Type B pancreatic cell (in vitro differentiated cells): Measurements from ENCODE around the gene C12orf57. TPM values are rescaled to one million over a fixed set of nuclear protein-coding genes. Genes with fewer than 3 reads are reported as not detected.

Experiments
- DNase-seq: peaks from one replicate; pipeline ENCODE4 v3.0.0; 2021; ENCODE audit warnings: mixed read lengths; ENCODE audit not compliant: unreplicated experiment; ENCODE audit errors: extremely low spot score
- H3K27ac Mint-ChIP-seq: 2 replicates; pipeline ENCODE4 v1.8.0; 2021; ENCODE audit warnings: mild to moderate bottlenecking, mixed read lengths
- H3K27me3 Mint-ChIP-seq: 2 replicates; pipeline ENCODE4 v1.8.0; 2021; ENCODE audit warnings: mixed read lengths
- H3K36me3 Mint-ChIP-seq: 2 replicates; pipeline ENCODE4 v1.8.0; 2021; ENCODE audit warnings: mixed read lengths
- H3K4me1 Mint-ChIP-seq: one replicate; pipeline ENCODE4 v1.8.0; 2021; ENCODE audit warnings: mixed read lengths; ENCODE audit not compliant: unreplicated experiment
- H3K4me3 Mint-ChIP-seq: 2 replicates; pipeline ENCODE4 v1.8.0; 2021; ENCODE audit warnings: mild to moderate bottlenecking, mixed read lengths
- H3K9me3 Mint-ChIP-seq: 2 replicates; pipeline ENCODE4 v1.8.0; 2021; ENCODE audit warnings: mixed read lengths
- CTCF ChIP-seq: fragments of 200-600 bp; sonication (generic); conservative IDR thresholded peaks from 2 replicates; pipeline ENCODE4 v1.5.0; 2021; ENCODE audit warnings: antibody characterized with exemption, mild to moderate bottlenecking
- total RNA-seq: library from RNA; stranded (reverse); gene quantifications from 2 replicates; pipeline ENCODE4 v1.2.1, GENCODE V29; 2021; ENCODE audit warnings: low replicate concordance

Gene C12orf57
- total RNA-seq, 1 donor from 2014 or later: 220 TPM

DNA sequence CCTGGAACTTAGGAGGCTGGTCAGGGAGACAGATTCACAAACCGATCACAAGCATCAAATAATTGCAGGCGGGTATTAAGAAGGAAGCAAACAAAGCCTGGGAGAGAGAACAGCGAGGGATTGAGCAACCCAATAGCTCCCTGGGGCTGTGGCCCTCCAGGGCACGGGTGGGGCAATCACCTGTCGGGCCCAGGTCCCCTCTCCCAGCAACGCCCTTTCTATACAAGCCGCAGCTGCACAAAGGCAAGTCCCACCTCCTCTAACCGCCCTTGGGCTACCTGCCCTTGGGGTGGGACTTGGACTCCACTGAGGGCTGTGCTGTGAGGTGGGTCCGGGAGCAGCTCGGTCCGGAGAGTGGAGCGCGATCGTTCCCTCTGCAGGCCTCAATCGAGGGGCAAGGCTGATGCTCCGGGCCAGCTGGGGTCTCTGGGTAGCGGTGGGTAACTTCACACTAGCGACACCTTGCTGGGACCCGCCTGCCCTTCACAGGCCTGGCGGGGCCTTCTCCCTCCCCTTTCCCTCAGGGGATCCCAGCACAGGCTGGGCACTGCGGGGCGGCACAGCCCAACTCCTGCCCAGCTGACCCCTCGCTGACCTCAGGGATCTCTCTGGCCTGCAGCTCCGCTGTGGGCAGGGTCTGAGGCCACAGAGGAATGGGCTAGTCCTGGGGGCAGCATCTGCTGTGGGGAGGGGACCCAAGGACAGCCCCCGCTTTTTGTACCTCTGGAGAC, 18.6 kb downstream of the C12orf57 start:
- no peaks in the 10 kb centered on the region for H3K9me3 Mint-ChIP-seq
- H3K4me1 Mint-ChIP-seq: peaks cover 18% of the 10 kb centered on the region
- TF ChIP-seq CTCF: peak; percentile 19
- H3K27ac Mint-ChIP-seq: peak overlapping the region; percentile 99
- H3K36me3 Mint-ChIP-seq: peaks cover 18% of the 10 kb centered on the region
- DNase-seq: no peak
- H3K27me3 Mint-ChIP-seq: no peaks in the 10 kb centered on the region
- H3K4me3 Mint-ChIP-seq: peak overlapping the region; percentile 95

GRCh38 chr12:6963016-6963731, 19.4 kb downstream of the C12orf57 start:
- Mint-ChIP-seq H3K9me3 (no peaks in the 10 kb centered on the region), H3K4me3 (peak overlapping the region; percentile 95), H3K4me1 (peaks cover 18% of the 10 kb centered on the region), H3K36me3 (peaks cover 18% of the 10 kb centered on the region), H3K27ac (peak overlapping the region; percentile 99), H3K27me3 (no peaks in the 10 kb centered on the region)
- DNase-seq: no peak
- TF ChIP-seq CTCF: no peak

DNA sequence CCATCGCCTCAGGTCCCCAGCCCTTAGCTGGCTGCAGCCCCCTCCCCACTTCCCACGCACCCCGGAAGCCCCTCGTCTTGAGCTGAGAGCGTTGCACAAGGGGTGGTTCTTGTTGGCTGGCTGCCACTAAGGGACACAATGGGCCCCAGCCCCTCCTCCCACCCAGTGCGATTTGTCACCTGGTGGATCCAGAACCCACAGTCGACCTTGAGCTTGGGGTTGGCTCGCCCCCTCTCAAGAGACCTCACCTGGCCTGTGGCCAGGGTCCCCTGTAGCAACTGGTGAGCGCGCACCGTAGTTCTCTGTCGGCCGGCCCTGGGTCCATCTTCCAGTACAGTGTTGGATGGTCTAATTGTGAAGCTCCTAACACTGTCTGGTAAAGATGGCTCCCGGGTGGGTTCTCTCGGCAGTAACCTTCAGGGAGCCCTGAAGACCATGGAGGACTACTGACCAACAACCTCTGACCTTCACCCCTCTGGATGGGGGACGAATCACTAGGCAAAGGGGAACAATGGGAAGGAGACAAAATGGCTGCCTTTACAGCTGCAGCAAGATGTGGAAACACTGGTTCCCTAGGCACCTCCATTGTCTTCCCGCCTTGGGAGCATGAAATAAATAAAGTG, 20.1 kb downstream of the C12orf57 start:
- H3K9me3 Mint-ChIP-seq: no peaks in the 10 kb centered on the region
- H3K4me1 Mint-ChIP-seq: peaks cover 22% of the 10 kb centered on the region
- H3K27me3 Mint-ChIP-seq: no peaks in the 10 kb centered on the region
- peak overlapping the region; percentile 99 for H3K27ac Mint-ChIP-seq
- H3K4me3 Mint-ChIP-seq: peak overlapping the region; percentile 95
- no peak for TF ChIP-seq CTCF
- DNase-seq: no peak
- peaks cover 25% of the 10 kb centered on the region for H3K36me3 Mint-ChIP-seq

DNA sequence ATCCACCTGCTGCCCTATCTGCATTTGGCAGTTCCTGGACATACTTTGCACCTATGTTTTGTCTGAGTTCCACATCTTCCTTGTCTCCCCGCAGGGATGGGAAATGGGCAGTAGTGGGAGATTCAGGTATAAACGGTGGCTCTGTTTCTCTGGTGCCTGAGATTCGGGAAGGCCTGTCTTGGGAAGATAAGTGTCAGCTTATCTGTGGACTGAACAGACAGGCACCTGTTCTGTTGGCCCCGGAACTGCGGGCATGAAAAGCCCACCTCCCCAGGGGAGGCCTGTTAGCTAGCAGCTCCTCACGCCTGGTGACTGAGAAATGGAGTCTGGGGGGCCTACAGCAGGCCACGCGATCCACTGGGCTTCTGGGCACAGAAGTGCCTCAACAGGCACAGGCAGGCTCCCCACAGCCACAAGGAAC, 20.8 kb downstream of the C12orf57 start:
- H3K9me3 Mint-ChIP-seq: no peaks in the 10 kb centered on the region
- H3K27ac Mint-ChIP-seq: peak overlapping the region; percentile 99
- H3K36me3 Mint-ChIP-seq: peaks cover 31% of the 10 kb centered on the region
- H3K4me3 Mint-ChIP-seq: peak overlapping the region; percentile 95
- H3K4me1 Mint-ChIP-seq: peaks cover 27% of the 10 kb centered on the region
- DNase-seq: no peak
- TF ChIP-seq CTCF: no peak
- H3K27me3 Mint-ChIP-seq: no peaks in the 10 kb centered on the region

DNA sequence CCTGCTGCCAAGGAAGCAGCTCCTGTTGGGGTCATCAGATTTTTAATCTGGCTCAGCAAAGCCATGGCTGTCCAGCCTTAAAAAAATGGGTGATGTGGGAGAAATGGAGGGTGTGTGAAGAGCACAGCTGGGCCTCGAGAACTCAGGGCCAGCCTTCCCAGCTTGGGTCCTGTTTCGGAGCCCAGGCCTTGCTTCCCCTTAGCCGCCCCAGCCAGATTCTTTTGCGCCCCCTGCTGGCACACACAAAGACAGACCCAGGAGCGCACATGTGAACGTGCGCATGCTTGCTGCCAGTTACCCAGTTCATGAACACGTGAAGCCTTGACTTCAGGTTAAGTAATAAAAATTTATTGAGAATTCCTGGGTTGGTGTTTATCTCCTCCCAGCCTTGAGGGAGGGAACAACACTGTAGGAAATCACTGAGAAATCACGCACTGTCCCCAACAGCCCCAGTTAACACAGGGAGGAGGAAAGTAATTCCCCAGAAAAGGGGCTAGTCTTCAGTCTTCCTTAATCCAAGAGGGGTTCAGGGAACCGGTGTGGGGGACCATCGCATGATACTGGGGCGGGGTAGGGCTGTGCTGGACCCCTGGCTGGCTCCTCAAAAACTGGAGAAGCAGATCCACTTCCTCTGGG, 21.3 kb downstream of the C12orf57 start:
- Mint-ChIP-seq H3K27ac (peak overlapping the region; percentile 99), H3K36me3 (peaks cover 31% of the 10 kb centered on the region), H3K9me3 (no peaks in the 10 kb centered on the region), H3K27me3 (no peaks in the 10 kb centered on the region), H3K4me3 (peak overlapping the region; percentile 95), H3K4me1 (peaks cover 27% of the 10 kb centered on the region)
- peak; percentile 93 for TF ChIP-seq CTCF
- DNase-seq: peak; percentile 86
